Putamen (tissue), 1 donor: ENCODE results near the gene FAF1.
A peak's percentile ranks its signal among the peaks of the same experiment; 100 is the strongest.
"Not testable (repeated sequence)": the region's sequence is repeated elsewhere in the genome, so short reads cannot be mapped to it uniquely, and the experiment has no call there.

Experiments used
- DNase-seq: peaks from one replicate; pipeline ENCODE4 v3.0.0-alpha.2; 2016; ENCODE audit warnings: low spot score

The FAF1 gene

DNA sequence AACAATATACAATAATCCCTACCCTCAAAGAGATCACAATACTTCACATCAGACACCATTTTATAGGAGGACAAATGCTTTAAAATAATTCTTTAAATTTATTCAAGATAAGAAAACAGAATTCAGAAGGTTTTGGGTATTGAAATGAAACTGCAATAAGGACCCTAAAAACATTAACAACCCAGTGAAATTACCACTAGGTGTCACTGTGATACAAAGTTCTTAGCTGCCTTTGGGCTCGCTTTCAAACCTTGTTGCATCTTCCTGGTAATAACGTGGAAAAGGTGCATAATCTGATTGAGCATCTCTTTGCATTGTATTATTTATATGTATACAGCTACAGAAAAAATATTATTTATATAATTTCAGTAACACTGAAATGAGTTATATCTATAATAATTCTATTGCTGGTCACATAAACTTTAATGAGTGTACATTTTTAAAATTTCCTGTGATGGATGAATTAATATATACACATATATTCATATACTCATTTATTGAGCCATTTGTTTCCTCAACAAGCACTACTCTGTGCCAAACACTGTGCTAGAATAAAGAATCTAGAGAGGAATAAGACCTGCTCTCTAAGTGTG, 185.2 kb downstream of the FAF1 start:
- DNase-seq, result peak; percentile 44

- DNase-seq, result no peak
Observed at GRCh38 chr1:50766688-50767087, 193.4 kb downstream of the FAF1 start.

DNA sequence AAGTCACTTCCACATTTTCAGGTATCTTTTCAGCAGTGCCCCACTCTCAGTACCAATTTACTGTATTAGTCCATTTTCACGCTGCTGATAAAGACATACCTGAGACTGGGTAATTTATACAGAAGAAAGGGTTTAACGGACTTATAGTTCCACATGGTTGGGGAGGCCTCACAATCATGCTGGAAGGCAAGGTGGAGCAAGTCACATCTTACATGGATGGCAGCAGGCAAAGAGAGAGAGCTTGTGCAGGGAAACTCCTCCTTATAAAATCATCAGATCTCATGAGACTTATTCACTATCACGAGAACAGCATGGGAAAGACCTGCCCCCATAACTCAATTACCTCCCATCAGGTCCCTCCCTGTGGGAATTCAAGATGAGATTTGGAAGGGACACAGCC, 203.5 kb downstream of the FAF1 start:
- not testable (repeated sequence) for DNase-seq

GRCh38 chr1:50754764-50755163, 205.3 kb downstream of the FAF1 start:
- not testable (repeated sequence) for DNase-seq

DNA sequence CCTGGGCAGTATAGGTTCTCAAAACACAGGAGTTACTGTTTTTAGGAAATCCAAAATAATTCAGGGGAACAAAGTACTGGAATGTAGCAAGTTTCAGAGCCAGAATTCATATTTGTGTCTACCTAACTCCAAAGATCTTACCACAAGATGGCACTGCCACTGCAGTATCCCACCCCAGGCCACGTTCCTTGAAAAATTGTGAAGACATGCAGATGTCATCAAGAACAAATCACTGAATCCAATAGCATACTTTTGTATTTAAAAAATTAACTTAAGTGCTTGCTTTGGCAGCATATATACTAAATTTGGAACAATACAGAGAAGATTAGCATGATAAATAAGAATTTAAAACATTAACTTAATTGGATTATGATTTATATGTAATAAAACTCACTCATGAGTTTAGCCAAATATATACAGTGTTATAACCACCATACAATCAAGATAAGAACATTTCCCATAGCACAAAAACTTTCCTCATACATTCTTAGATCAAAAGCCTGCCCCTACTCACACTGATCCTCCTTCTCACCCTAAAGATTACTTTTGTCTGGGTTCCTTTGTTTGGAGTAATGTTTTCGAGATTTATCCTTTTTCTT, 209.9 kb downstream of the FAF1 start:
- DNase-seq, result peak; percentile 20

- DNase-seq, result no peak
Observed at GRCh38 chr1:50747394-50747793, 212.7 kb downstream of the FAF1 start.

- DNase-seq, result no peak
Observed at GRCh38 chr1:50742523-50742922, 217.5 kb downstream of the FAF1 start.

DNA sequence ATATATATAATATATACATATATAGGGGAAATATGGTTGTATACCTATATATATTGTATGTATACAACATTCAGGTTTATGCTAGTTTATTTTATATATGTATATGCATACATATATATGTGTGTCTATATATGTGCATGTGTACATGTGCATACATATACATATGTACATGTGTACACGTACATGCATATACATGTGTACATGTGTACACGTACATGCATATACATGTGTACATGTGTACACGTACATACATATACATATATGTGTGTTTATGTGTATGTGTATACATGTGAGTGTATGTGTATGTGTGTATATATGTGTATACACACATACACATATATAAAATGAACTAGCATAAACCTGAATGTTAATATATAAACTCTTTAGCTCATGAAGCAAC, 220.9 kb downstream of the FAF1 start:
- DNase-seq, result no peak

DNA sequence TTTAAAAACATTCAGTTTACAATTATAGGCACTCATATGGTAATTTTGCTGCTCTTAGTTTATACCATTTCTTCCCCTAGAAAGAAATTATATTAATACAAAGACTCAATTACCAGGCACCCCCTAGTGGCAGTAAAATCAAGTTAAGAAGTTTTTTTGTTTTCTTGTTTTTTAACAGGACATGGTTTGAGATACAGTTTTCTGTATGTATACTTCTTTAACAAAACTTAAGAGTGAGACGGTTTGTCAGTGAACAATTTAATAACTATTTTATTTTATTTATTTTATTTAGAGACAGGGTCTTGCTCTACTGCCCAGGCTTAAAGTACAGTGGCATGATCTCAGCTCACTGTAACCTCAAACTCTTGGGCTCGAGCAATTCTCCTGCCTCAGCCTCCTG, 224.6 kb downstream of the FAF1 start:
- DNase-seq, result no peak

DNA sequence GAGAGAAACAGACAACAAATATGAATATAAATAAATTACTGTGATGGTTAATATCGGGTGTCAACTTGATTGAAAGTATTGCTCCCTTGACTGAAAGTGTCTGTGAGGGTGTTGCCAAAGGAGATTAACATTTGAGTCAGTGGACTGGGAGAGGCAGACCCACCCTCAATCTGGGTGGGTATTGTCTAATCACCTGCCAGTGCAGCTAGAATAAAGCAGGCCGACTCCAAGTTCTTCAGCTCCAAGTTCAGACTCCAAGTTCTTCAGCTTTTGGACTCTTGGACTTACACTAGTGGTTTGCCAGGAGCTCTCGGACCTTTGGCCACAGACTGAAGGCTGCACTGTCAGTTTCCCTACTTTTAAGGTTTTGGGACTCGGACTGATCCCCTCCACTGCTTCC, 232.5 kb downstream of the FAF1 start:
- DNase-seq, result not testable (repeated sequence)

DNA sequence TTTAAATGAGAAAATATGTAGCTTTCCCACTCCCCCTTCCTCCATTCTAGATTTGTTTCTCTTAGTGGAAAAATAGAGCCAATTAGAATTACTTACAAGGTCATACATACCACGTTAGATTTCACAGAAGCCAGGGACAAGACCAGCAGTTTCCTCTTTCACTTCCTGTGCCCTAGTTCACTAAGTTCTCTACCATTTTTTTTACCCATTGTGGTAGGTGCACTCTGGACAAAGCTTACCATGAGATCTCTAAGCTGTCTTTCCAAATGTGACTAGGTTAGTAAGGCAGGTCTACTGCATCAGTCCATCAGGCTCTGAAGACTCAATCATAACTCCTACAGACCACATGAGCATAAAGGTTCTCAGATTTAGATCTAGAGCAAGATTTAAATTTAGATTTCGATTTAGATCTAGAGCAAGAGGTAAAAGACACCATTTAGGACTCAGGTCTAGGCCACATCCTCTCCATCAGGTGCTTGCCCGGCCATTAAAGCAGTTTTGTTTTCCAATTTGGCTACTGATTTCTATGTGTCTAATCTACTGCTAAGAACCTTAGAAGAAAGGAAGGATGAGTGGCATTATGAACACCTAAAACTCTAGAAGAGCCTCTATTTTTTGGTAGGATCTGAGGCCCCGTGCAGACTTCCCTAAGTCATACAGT, 235.3 kb downstream of the FAF1 start:
- no peak for DNase-seq

DNA sequence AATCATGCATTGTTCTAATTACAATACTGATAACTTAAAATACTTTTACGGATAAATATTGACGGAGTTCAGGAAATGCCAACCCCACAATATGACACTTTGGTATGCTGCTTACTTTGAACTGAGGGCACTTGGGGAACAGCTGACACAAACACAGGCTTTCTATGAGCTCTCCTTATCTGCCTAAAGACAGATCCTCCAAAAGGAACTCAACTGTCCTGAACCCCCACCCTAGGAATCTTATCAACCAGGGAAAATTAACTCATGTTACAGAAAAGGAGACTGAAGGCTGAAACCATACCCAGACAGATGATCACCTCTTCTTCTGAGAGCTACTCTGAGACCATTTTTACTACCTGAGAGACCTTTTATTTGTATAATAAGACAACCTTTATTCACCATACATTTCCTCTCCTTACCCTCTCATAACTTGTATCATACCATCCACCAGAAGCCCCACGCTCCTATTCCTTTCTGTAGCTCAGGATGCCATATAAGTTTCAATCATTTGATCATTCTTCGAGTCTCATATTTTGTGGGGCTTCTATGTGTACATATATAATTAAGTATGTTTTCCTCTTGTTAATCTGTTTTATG, 239.5 kb downstream of the FAF1 start:
- DNase-seq, result no peak

DNA sequence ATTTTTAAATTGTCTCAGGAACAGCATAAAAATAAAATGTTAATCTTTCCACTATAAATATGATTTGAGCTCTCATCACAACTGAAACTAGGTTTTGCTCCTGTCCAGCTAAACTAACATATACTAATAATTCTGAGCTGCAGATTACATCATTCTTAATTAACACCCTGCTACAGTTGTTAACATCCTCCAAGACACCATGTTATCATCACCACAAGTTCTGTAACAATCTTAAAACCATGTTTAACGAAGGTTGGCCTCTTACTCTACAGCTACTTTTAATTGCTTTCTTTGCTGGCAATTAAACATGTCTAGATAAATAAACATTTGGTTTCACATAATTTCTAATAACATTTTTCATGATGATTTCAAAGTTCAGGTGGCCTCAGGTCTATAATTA, 240.9 kb downstream of the FAF1 start:
- DNase-seq, result no peak

DNA sequence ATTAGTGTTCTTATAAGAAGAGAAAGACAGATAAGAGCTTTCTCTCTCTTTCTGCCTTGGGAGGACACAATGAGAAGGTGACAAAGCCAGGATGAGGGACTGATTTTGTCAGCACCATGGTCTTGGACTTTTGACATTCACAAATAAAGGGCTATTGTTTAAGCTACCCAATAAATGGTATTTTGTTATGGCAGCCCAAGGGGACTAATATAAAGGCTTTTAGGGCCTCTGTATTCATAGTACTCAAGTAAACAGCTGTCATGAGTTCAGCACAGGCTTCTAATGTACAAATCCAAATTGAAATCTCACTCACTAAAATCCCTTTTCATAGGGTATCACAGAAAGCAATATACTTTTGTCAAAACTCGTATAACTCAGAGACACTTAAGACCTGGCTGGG, 242.7 kb downstream of the FAF1 start:
- DNase-seq, result no peak

GRCh38 chr1:50716455-50716854, 243.6 kb downstream of the FAF1 start:
- not testable (repeated sequence) for DNase-seq

- no peak for DNase-seq
Observed at GRCh38 chr1:50710099-50710498, 250.0 kb downstream of the FAF1 start.

- DNase-seq, result no peak
Observed at GRCh38 chr1:50707824-50708223, 252.2 kb downstream of the FAF1 start.

GRCh38 chr1:50705699-50706098, 254.4 kb downstream of the FAF1 start:
- DNase-seq, result no peak

DNA sequence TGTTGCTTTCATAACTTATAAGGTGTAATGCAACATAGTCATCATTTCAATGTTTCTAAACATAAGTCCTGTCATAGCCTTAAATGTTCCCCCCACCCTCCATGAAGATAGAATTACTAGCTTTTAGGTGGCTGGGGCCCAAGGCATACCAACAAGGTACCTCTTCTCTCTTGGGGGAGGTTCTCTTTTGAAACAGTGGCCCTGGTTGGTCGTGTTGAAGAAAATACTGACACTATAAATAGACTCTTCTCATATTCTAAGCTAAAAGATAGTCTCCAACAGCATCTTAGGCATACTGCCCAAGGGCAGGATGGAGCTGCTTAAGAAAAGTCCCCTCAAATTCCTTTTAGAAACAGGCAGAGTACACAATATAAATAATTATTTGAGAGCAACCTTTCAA, 255.0 kb downstream of the FAF1 start:
- DNase-seq, result no peak

DNA sequence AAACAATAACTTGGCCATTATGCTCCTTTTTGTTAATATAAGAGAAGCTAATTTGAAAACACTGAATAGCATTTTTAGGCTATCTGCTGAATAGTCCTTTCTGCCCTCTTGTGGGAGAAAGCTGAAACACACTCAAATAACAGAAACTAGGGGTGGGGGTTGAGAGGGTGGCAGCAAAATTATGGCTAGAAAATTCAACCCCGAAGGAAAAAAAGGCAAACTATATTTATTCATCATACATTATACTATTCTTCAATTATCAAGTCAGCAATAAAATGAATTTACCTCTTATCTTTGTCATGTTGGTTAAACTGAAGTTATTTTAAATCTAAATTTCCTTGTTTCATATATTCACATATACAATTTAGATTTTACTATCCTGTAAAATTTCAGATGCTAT, 255.9 kb downstream of the FAF1 start:
- DNase-seq, result no peak

GRCh38 chr1:50703240-50703639, 256.8 kb downstream of the FAF1 start:
- no peak for DNase-seq

DNA sequence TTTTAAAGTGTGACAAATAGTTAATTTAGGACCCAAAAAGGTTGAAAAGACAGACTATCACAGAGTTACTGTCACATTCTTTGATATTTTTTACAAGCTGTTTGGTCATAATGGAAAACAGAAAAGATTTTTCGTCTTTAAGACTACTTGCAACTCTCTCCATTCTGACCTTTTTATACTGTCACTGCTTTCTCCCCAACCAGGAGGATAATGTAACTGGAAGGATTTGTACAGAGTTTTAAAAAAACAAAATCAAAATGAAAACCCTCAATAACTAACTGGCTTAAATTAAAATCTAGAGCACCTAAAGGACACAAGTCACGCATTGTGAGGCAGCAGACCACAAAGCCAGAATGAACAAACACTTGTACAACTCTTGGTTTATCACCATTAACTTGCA, 257.7 kb downstream of the FAF1 start:
- no peak for DNase-seq

DNA sequence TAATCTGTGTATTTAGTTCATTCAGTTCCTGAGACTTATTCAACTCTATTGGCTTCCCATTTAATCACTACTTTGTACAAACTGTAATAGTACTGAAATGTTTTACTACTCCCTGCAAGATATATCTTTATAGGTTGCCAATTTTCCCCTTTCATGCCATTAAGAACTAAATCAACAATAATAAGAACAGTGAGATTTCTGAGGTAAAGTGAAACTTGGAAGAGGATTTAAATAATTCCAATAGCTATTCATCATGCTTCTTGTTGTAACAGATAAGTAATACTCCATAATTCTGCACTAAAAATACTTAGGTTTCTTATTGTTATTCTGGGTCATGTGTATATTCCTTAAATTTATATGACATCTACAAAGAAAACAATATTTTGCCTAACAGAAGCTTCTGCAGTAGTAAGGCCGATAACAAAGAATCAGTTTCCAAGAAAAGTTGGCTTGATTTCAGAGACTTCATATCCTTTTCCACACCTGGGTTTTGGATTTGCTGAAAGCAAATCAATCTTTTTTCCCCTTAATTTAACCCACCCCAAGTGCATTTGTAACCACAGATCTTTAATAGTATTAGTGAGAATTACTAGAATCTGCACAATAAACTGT, 258.3 kb downstream of the FAF1 start:
- DNase-seq, result no peak
